ENCODE data around the gene KIAA0753.

KIAA0753 gene

DNA sequence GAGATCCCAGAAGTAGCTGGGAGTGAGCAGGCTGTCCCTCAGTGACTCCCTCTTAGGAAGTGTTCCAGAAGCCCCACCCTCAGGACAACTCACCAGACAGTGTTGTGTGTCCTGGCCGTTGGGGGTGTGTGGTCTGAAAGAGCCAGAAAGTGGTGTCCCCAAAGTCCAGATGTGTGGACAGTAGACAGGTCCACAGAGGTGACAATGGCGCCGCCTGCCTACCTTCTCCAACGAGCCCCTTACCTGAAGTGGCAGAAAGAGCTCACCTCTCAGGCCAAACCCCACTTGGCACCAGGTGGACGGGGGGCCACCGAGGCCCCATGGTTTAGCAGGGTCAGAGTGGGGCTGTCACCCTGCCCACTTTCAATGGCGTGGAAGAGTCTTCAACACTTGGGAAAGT is 30.9 kb upstream of the KIAA0753 start:
- H3K27me3 ChIP-seq (ENCODE audit: insufficient read depth, low read length) = no peaks in the 10 kb centered on the region
- no peaks in the 10 kb centered on the region for H4K20me1 ChIP-seq (ENCODE audit: insufficient read depth, low read length)
- no peaks in the 10 kb centered on the region for H3K9me2 ChIP-seq (ENCODE audit: low read depth, low read length)
- H3K4me3 ChIP-seq (ENCODE audit: low read depth, low read length, poor library complexity, severe bottlenecking) = no peak overlapping the region
- H3K4me1 ChIP-seq (ENCODE audit: insufficient read depth, low read length, severe bottlenecking) = no peaks in the 10 kb centered on the region
- no peak overlapping the region for H2AFZ ChIP-seq (ENCODE audit: low read length)
- TF ChIP-seq, protein P1, sequence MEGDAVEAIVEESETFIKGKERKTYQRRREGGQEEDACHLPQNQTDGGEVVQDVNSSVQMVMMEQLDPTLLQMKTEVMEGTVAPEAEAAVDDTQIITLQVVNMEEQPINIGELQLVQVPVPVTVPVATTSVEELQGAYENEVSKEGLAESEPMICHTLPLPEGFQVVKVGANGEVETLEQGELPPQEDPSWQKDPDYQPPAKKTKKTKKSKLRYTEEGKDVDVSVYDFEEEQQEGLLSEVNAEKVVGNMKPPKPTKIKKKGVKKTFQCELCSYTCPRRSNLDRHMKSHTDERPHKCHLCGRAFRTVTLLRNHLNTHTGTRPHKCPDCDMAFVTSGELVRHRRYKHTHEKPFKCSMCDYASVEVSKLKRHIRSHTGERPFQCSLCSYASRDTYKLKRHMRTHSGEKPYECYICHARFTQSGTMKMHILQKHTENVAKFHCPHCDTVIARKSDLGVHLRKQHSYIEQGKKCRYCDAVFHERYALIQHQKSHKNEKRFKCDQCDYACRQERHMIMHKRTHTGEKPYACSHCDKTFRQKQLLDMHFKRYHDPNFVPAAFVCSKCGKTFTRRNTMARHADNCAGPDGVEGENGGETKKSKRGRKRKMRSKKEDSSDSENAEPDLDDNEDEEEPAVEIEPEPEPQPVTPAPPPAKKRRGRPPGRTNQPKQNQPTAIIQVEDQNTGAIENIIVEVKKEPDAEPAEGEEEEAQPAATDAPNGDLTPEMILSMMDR (IDR thresholded peaks at IDR 0.05; ENCODE audit: low read length) = no peak
- no peak for TF ChIP-seq EZH2 (IDR thresholded peaks at IDR 0.05; ENCODE audit: borderline replicate concordance, low read length)
- H3K79me2 ChIP-seq (ENCODE audit: insufficient read depth, low read length) = no peaks in the 10 kb centered on the region
- no peaks in the 10 kb centered on the region for H3F3A ChIP-seq (ENCODE audit: insufficient read depth, low read length)
- H3K36me3 ChIP-seq (ENCODE audit: insufficient read depth, low read length) = 0 out of 2 replicates have a peak, but pooled peaks cover 4% of the 10 kb centered on the region
- no peaks in the 10 kb centered on the region for H3K9me3 ChIP-seq (ENCODE audit: low read length)
- H3K27ac ChIP-seq (ENCODE audit: low read depth, low read length, poor library complexity, severe bottlenecking) = no peak overlapping the region
- H3K4me2 ChIP-seq (ENCODE audit: low read length) = no peak overlapping the region
- no peak overlapping the region for H3K9ac ChIP-seq (ENCODE audit: low read length)

DNA sequence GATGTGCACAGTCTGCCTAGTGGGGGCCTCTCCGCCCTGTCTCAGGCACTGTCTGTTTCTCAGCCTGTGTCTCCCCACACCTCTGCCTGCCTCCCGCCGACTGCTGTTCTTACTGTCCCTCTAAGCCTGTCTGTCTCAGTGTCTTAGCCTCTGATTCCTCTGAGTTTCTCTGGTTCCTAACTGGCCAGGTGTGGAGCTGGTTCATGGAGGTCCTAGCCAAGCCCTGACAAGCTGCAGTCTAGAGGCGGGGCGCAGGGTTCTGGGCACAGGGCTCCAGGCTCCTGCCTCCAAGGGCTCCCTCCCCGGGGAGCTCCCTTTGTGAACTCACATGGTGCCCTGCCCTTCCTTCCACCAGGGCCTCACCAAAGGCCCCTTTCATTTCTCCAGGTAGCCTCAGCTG is 30.5 kb upstream of the KIAA0753 start:
- Histone ChIP-seq H3K4me3 (ENCODE audit: low read depth, low read length, poor library complexity, severe bottlenecking) (no peak overlapping the region), H3K36me3 (ENCODE audit: insufficient read depth, low read length) (0 out of 2 replicates have a peak, but pooled peaks cover 4% of the 10 kb centered on the region), H3K9me2 (ENCODE audit: low read depth, low read length) (no peaks in the 10 kb centered on the region), H3K27me3 (ENCODE audit: insufficient read depth, low read length) (no peaks in the 10 kb centered on the region), H4K20me1 (ENCODE audit: insufficient read depth, low read length) (no peaks in the 10 kb centered on the region), H3K4me1 (ENCODE audit: insufficient read depth, low read length, severe bottlenecking) (no peaks in the 10 kb centered on the region), H2AFZ (ENCODE audit: low read length) (no peak overlapping the region), H3F3A (ENCODE audit: insufficient read depth, low read length) (no peaks in the 10 kb centered on the region), H3K79me2 (ENCODE audit: insufficient read depth, low read length) (no peaks in the 10 kb centered on the region), H3K9ac (ENCODE audit: low read length) (no peak overlapping the region), H3K4me2 (ENCODE audit: low read length) (no peak overlapping the region), H3K27ac (ENCODE audit: low read depth, low read length, poor library complexity, severe bottlenecking) (no peak overlapping the region), H3K9me3 (ENCODE audit: low read length) (no peaks in the 10 kb centered on the region)
- TF ChIP-seq EZH2 (IDR thresholded peaks at IDR 0.05; ENCODE audit: borderline replicate concordance, low read length) = no peak
- TF ChIP-seq, protein P1 (IDR thresholded peaks at IDR 0.05; ENCODE audit: low read length) = no peak

DNA sequence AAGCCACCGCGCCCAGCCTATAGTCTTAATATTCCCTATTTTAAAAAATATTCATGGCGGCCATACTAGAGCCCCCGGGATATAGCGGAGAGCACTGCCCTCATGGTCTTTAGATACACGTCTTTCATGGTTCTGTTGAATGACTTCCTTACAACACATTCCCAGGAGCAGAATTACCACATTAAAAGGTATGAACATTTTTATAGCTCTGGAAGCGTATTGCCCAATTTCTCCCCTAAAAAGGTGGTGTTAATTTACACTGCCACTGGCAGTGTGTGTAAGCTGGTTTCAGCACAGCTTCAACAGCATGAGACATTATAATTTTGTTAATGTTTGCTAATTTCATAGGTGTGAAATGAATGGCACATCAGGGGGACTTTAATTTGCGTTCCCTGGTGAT is 30.1 kb upstream of the KIAA0753 start:
- Histone ChIP-seq H3K36me3 (ENCODE audit: insufficient read depth, low read length) (0 out of 2 replicates have a peak, but pooled peaks cover 4% of the 10 kb centered on the region), H3K27me3 (ENCODE audit: insufficient read depth, low read length) (no peaks in the 10 kb centered on the region), H3K4me1 (ENCODE audit: insufficient read depth, low read length, severe bottlenecking) (no peaks in the 10 kb centered on the region), H3F3A (ENCODE audit: insufficient read depth, low read length) (no peaks in the 10 kb centered on the region), H3K9me2 (ENCODE audit: low read depth, low read length) (no peaks in the 10 kb centered on the region), H3K9me3 (ENCODE audit: low read length) (no peaks in the 10 kb centered on the region), H3K27ac (ENCODE audit: low read depth, low read length, poor library complexity, severe bottlenecking) (no peak overlapping the region), H2AFZ (ENCODE audit: low read length) (no peak overlapping the region), H4K20me1 (ENCODE audit: insufficient read depth, low read length) (no peaks in the 10 kb centered on the region), H3K9ac (ENCODE audit: low read length) (no peak overlapping the region), H3K79me2 (ENCODE audit: insufficient read depth, low read length) (no peaks in the 10 kb centered on the region), H3K4me3 (ENCODE audit: low read depth, low read length, poor library complexity, severe bottlenecking) (no peak overlapping the region), H3K4me2 (ENCODE audit: low read length) (no peak overlapping the region)
- TF ChIP-seq, protein P1 (IDR thresholded peaks at IDR 0.05; ENCODE audit: low read length) = no peak
- TF ChIP-seq EZH2 (IDR thresholded peaks at IDR 0.05; ENCODE audit: borderline replicate concordance, low read length) = no peak
